Activated T-cell treated with anti-CD3 and anti-CD28 coated beads, Interleukin-2, amount 50 U/mL, for 4 hours (primary cell): ENCODE data around the gene TNP1. TPM values are rescaled to one million over a fixed set of nuclear protein-coding genes. Genes with fewer than 3 reads are reported as not detected.

Experiments
- ATAC-seq, 2 donors: fragments of 200-7000 bp; cut with Tn5 transposase; one replicate each; pipeline ENCODE4 v1.10.0; 2021
- DNase-seq: peaks from one replicate; pipeline ENCODE4 v3.0.0-alpha.2; 2020
- H3K27me3 Mint-ChIP-seq: one replicate; pipeline ENCODE4 v1.8.0; 2021; ENCODE audit warnings: low read depth, mixed read lengths
- H3K36me3 Mint-ChIP-seq: one replicate; pipeline ENCODE4 v1.8.0; 2022; ENCODE audit warnings: mixed read lengths; ENCODE audit not compliant: insufficient read depth
- H3K4me1 Mint-ChIP-seq: one replicate; pipeline ENCODE4 v1.8.0; 2021; ENCODE audit warnings: low read depth, mixed read lengths
- H3K4me3 Mint-ChIP-seq: one replicate; pipeline ENCODE4 v1.8.0; 2021; ENCODE audit warnings: mild to moderate bottlenecking, moderate library complexity, mixed read lengths
- H3K9me3 Mint-ChIP-seq: one replicate; pipeline ENCODE4 v1.8.0; 2021; ENCODE audit warnings: mixed read lengths
- total RNA-seq, 3 donors: library from RNA; stranded (reverse); gene quantifications; one replicate each; pipeline ENCODE4 v1.2.1, GENCODE V29; 2021

Gene TNP1
- total RNA-seq, 3 donors from 2014 or later: not detected

GRCh38 chr2:216863946-216864345 is 4.1 kb upstream of the TNP1 start:
- Mint-ChIP-seq H3K9me3 (no peaks in the 10 kb centered on the region), H3K27me3 (peaks cover 2% of the 10 kb centered on the region), H3K4me1 (peaks cover 3% of the 10 kb centered on the region), H3K36me3 (no peaks in the 10 kb centered on the region), H3K4me3 (no peak overlapping the region)
- no peak for DNase-seq
- no peak for ATAC-seq

GRCh38 chr2:216862628-216863398 is 2.9 kb upstream of the TNP1 start:
- Mint-ChIP-seq H3K27me3 (peaks cover 2% of the 10 kb centered on the region), H3K4me3 (no peak overlapping the region), H3K4me1 (peaks cover 3% of the 10 kb centered on the region), H3K36me3 (no peaks in the 10 kb centered on the region), H3K9me3 (no peaks in the 10 kb centered on the region)
- DNase-seq: no peak
- no peak for ATAC-seq

GRCh38 chr2:216860426-216861137 is 718 bp upstream of the TNP1 start:
- no peaks in the 10 kb centered on the region for H3K36me3 Mint-ChIP-seq
- H3K4me1 Mint-ChIP-seq: no peaks in the 10 kb centered on the region
- no peak overlapping the region for H3K4me3 Mint-ChIP-seq
- H3K27me3 Mint-ChIP-seq: peaks cover 2% of the 10 kb centered on the region
- H3K9me3 Mint-ChIP-seq: no peaks in the 10 kb centered on the region
- ATAC-seq: no peak
- no peak for DNase-seq

- Mint-ChIP-seq H3K4me1 (no peaks in the 10 kb centered on the region), H3K27me3 (peaks cover 2% of the 10 kb centered on the region), H3K9me3 (no peaks in the 10 kb centered on the region), H3K4me3 (no peak overlapping the region), H3K36me3 (no peaks in the 10 kb centered on the region)
- no peak for DNase-seq
- ATAC-seq: peak in 1 of 2 donors; percentile 22
Observed at GRCh38 chr2:216858312-216858711, 1.6 kb downstream of the TNP1 start.

GRCh38 chr2:216857131-216857550 is 2.7 kb downstream of the TNP1 start:
- Mint-ChIP-seq H3K9me3 (no peaks in the 10 kb centered on the region), H3K27me3 (peaks cover 2% of the 10 kb centered on the region), H3K4me1 (no peaks in the 10 kb centered on the region), H3K4me3 (no peak overlapping the region), H3K36me3 (no peaks in the 10 kb centered on the region)
- DNase-seq: no peak
- peak; percentile 54 to 70 for ATAC-seq

GRCh38 chr2:216856406-216857065 is 3.3 kb downstream of the TNP1 start:
- Mint-ChIP-seq H3K4me3 (no peak overlapping the region), H3K27me3 (peaks cover 2% of the 10 kb centered on the region), H3K36me3 (no peaks in the 10 kb centered on the region), H3K4me1 (no peaks in the 10 kb centered on the region), H3K9me3 (no peaks in the 10 kb centered on the region)
- ATAC-seq (no peak), DNase-seq (no peak)

GRCh38 chr2:216855605-216856004 is 4.3 kb downstream of the TNP1 start:
- Mint-ChIP-seq H3K9me3 (no peaks in the 10 kb centered on the region), H3K27me3 (no peaks in the 10 kb centered on the region), H3K4me3 (no peak overlapping the region), H3K36me3 (no peaks in the 10 kb centered on the region), H3K4me1 (no peaks in the 10 kb centered on the region)
- ATAC-seq (no peak), DNase-seq (no peak)

- no peak for DNase-seq
- no peaks in the 10 kb centered on the region for H3K9me3 Mint-ChIP-seq
- no peaks in the 10 kb centered on the region for H3K4me1 Mint-ChIP-seq
- H3K27me3 Mint-ChIP-seq: peaks cover 2% of the 10 kb centered on the region
- H3K4me3 Mint-ChIP-seq: no peak overlapping the region
- H3K36me3 Mint-ChIP-seq: no peaks in the 10 kb centered on the region
- no peak for ATAC-seq
Observed at GRCh38 chr2:216855079-216855478, 4.8 kb downstream of the TNP1 start.

GRCh38 chr2:216851486-216852090 is 8.3 kb downstream of the TNP1 start:
- Mint-ChIP-seq H3K4me1 (no peaks in the 10 kb centered on the region), H3K36me3 (no peaks in the 10 kb centered on the region), H3K4me3 (no peak overlapping the region), H3K9me3 (no peaks in the 10 kb centered on the region), H3K27me3 (peaks cover 2% of the 10 kb centered on the region)
- ATAC-seq: no peak
- DNase-seq: no peak

- Mint-ChIP-seq H3K4me3 (no peak overlapping the region), H3K36me3 (no peaks in the 10 kb centered on the region), H3K27me3 (peaks cover 2% of the 10 kb centered on the region), H3K9me3 (no peaks in the 10 kb centered on the region), H3K4me1 (no peaks in the 10 kb centered on the region)
- ATAC-seq (peak; percentile 46 to 62), DNase-seq (no peak)
Observed at GRCh38 chr2:216850665-216851322, 9.1 kb downstream of the TNP1 start.

GRCh38 chr2:216849987-216850386 is 9.9 kb downstream of the TNP1 start:
- DNase-seq: peak; percentile 20

GRCh38 chr2:216845426-216845825 is 14.4 kb downstream of the TNP1 start:
- DNase-seq (no peak), ATAC-seq (no peak)
- Mint-ChIP-seq H3K4me1 (no peaks in the 10 kb centered on the region), H3K4me3 (no peak overlapping the region), H3K36me3 (no peaks in the 10 kb centered on the region), H3K27me3 (peaks cover 7% of the 10 kb centered on the region), H3K9me3 (no peaks in the 10 kb centered on the region)

More at GRCh38 chr2:216849987-216850386, 9.9 kb downstream of the TNP1 start:
- H3K9me3 Mint-ChIP-seq: no peaks in the 10 kb centered on the region
- peak; percentile 47 to 66 for ATAC-seq
- H3K27me3 Mint-ChIP-seq: peaks cover 2% of the 10 kb centered on the region
- no peak overlapping the region for H3K4me3 Mint-ChIP-seq
- no peaks in the 10 kb centered on the region for H3K36me3 Mint-ChIP-seq
- H3K4me1 Mint-ChIP-seq: no peaks in the 10 kb centered on the region

GRCh38 chr2:216842636-216843035 is 17.2 kb downstream of the TNP1 start:
- Mint-ChIP-seq H3K9me3 (no peaks in the 10 kb centered on the region), H3K4me1 (no peaks in the 10 kb centered on the region), H3K27me3 (peaks cover 9% of the 10 kb centered on the region), H3K36me3 (no peaks in the 10 kb centered on the region), H3K4me3 (no peak overlapping the region)
- ATAC-seq: no peak
- no peak for DNase-seq

GRCh38 chr2:216839688-216840087 is 20.2 kb downstream of the TNP1 start:
- peaks cover 11% of the 10 kb centered on the region for H3K27me3 Mint-ChIP-seq
- H3K4me1 Mint-ChIP-seq: no peaks in the 10 kb centered on the region
- no peak for ATAC-seq
- no peak overlapping the region for H3K4me3 Mint-ChIP-seq
- no peaks in the 10 kb centered on the region for H3K9me3 Mint-ChIP-seq
- no peaks in the 10 kb centered on the region for H3K36me3 Mint-ChIP-seq
- no peak for DNase-seq
